Measurements from ENCODE around the gene UNC5B. TPM values are rescaled to one million over a fixed set of nuclear protein-coding genes. Genes with fewer than 3 reads are reported as not detected.

Gene UNC5B
- total RNA-seq, 1 experiment from 2014 or later, result 22.0 TPM

GRCh38 chr10:71333129-71333887, 120.9 kb downstream of the UNC5B start:
- TF ChIP-seq ZNF274 (IDR thresholded peaks at IDR 0.05; ENCODE audit: low read depth, low read length), result no peak
- no peak for TF ChIP-seq EZH2 (IDR thresholded peaks at IDR 0.05)
- no peak for TF ChIP-seq POLR2A (IDR thresholded peaks at IDR 0.05; ENCODE audit: borderline replicate concordance, extremely low read depth, insufficient read depth, insufficient read length)
- no peak for TF ChIP-seq SP1 (IDR thresholded peaks at IDR 0.05; ENCODE audit: low read depth)
- TF ChIP-seq ZBTB33 (IDR thresholded peaks at IDR 0.05; ENCODE audit: extremely low read depth, insufficient replicate concordance, low read length), result no peak
- TF ChIP-seq POLR2AphosphoS5 (IDR thresholded peaks at IDR 0.05; ENCODE audit: low read depth, low read length), result no peak
- no peak for TF ChIP-seq YY1 (IDR thresholded peaks at IDR 0.05; ENCODE audit: extremely low read depth, insufficient replicate concordance, low read depth, low read length)
- TF ChIP-seq EGR1 (IDR thresholded peaks at IDR 0.05; ENCODE audit: low read depth), result no peak
- TF ChIP-seq ELF1 (IDR thresholded peaks at IDR 0.05; ENCODE audit: borderline replicate concordance, low read depth), result no peak
- TF ChIP-seq ZFX (IDR thresholded peaks at IDR 0.05), result no peak
- H3K27ac ChIP-seq (ENCODE audit: low read depth, low read length), result no peak overlapping the region

More at GRCh38 chr10:71333129-71333887, 120.9 kb downstream of the UNC5B start:
- no peaks in the 10 kb centered on the region for H4K20me1 ChIP-seq (ENCODE audit: insufficient read depth)
- CTCF ChIA-PET, result no interaction called here
- H3K79me2 ChIP-seq (ENCODE audit: insufficient read depth, low read length), result no peaks in the 10 kb centered on the region
- no peaks in the 10 kb centered on the region for H3K36me3 ChIP-seq (ENCODE audit: control insufficient read depth in 1 of 2, insufficient read depth in 2 of 2, low read length in 2 of 2)
- no peak overlapping the region for H3K4me2 ChIP-seq (ENCODE audit: low read length)
- RAD21 ChIA-PET (ENCODE audit: low non-redundant PET in 1 of 2, low total read pairs in 2 of 2, uncharacterized antibody in 2 of 2, unreplicated experiment in 2 of 2), result no interaction called here
- no peak overlapping the region for H3K9ac ChIP-seq (ENCODE audit: low read length)
- no peaks in the 10 kb centered on the region for H3K9me3 ChIP-seq (ENCODE audit: control insufficient read depth in 1 of 2, insufficient read depth in 1 of 2, low read depth in 1 of 2, low read length in 2 of 2)
- no peaks in the 10 kb centered on the region for H3K27me3 ChIP-seq (ENCODE audit: insufficient read depth, low read length)
- intact Hi-C loops (cut with micrococcal nuclease), result no loop called here
- H3K4me3 ChIP-seq (replicated peaks in 1 of 2; ENCODE audit: low read depth in 1 of 2, low read length in 2 of 2), result no peak overlapping the region
- ATAC-seq, result no peak
- H2AFZ ChIP-seq (ENCODE audit: low read depth, low read length, poor library complexity, severe bottlenecking), result no peak overlapping the region
- H3K9me2 ChIP-seq (ENCODE audit: insufficient read depth), result no peaks in the 10 kb centered on the region
- POLR2A ChIA-PET, result no interaction called here
- no peak for DNase-seq (ENCODE audit: low read depth, low spot score)
- no TSS peak for BruUV-seq (replicated peaks)
- no peaks in the 10 kb centered on the region for H3K4me1 ChIP-seq (ENCODE audit: control insufficient read depth in 1 of 2, insufficient read depth in 2 of 2, low read length in 2 of 2)

Measured in HCT116 (cell line).